Measurements from ENCODE around the gene TBX5. TPM values are rescaled to one million over a fixed set of nuclear protein-coding genes. Genes with fewer than 3 reads are reported as not detected.

TBX5 gene
- total RNA-seq, 1 donor from 2014 or later, result 8.4 TPM

- no peaks in the 10 kb centered on the region for H3K36me3 Mint-ChIP-seq
- peaks cover 21% of the 10 kb centered on the region for H3K4me1 Mint-ChIP-seq
- peaks cover 14% of the 10 kb centered on the region for H3K27me3 Mint-ChIP-seq (ENCODE audit: low read depth)
- H3K27ac Mint-ChIP-seq, result peak overlapping the region; percentile 86
- no peak for TF ChIP-seq CTCF (IDR thresholded peaks at IDR 0.05; ENCODE audit: unreplicated experiment)
- H3K9me3 Mint-ChIP-seq, result peaks cover 17% of the 10 kb centered on the region
- no peak overlapping the region for H3K4me3 Mint-ChIP-seq
- no peak for DNase-seq (ENCODE audit: low spot score in 2 of 2, unreplicated experiment in 2 of 2)
Observed at GRCh38 chr12:114335607-114336006, 70.3 kb downstream of the TBX5 start.

- Mint-ChIP-seq H3K4me1 (peaks cover 21% of the 10 kb centered on the region), H3K4me3 (no peak overlapping the region), H3K36me3 (no peaks in the 10 kb centered on the region), H3K27me3 (ENCODE audit: low read depth) (peaks cover 7% of the 10 kb centered on the region), H3K9me3 (peaks cover 21% of the 10 kb centered on the region), H3K27ac (no peak overlapping the region)
- no peak for TF ChIP-seq CTCF (IDR thresholded peaks at IDR 0.05; ENCODE audit: unreplicated experiment)
- no peak for DNase-seq (ENCODE audit: low spot score in 2 of 2, unreplicated experiment in 2 of 2)
Observed at GRCh38 chr12:114334395-114334794, 71.5 kb downstream of the TBX5 start.

- Mint-ChIP-seq H3K27me3 (ENCODE audit: low read depth) (peaks cover 22% of the 10 kb centered on the region), H3K36me3 (no peaks in the 10 kb centered on the region), H3K4me3 (no peak overlapping the region), H3K9me3 (peaks cover 14% of the 10 kb centered on the region), H3K27ac (no peak overlapping the region), H3K4me1 (peaks cover 6% of the 10 kb centered on the region)
- no peak for TF ChIP-seq CTCF (IDR thresholded peaks at IDR 0.05; ENCODE audit: unreplicated experiment)
- DNase-seq (ENCODE audit: low spot score in 2 of 2, unreplicated experiment in 2 of 2), result no peak
Observed at GRCh38 chr12:114328292-114328691, 77.7 kb downstream of the TBX5 start.

DNA sequence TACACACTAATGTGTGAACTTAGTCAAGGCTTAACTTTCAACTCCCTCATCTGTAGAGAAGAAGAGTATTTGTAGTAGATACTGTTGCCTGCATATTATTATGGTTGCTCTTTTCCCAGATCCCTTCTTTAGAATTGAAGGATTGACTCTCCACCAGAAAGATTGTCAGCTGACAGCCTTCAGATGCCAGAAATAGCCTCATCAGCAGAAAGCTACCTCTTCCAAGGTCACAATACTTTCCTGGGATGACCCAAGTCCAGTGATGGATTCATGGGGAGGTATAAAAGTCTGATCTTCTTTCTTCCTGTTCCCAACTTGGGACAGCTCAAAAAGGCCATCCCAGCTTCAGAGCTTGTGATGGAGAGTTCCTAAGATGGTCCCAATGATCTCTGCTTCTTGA lies 78.2 kb downstream of the TBX5 start:
- Mint-ChIP-seq H3K36me3 (no peaks in the 10 kb centered on the region), H3K9me3 (peaks cover 14% of the 10 kb centered on the region), H3K4me3 (no peak overlapping the region), H3K4me1 (peaks cover 6% of the 10 kb centered on the region), H3K27me3 (ENCODE audit: low read depth) (peaks cover 23% of the 10 kb centered on the region), H3K27ac (no peak overlapping the region)
- no peak for TF ChIP-seq CTCF (IDR thresholded peaks at IDR 0.05; ENCODE audit: unreplicated experiment)
- no peak for DNase-seq (ENCODE audit: low spot score in 2 of 2, unreplicated experiment in 2 of 2)

- no peak overlapping the region for H3K27ac Mint-ChIP-seq
- DNase-seq (ENCODE audit: low spot score in 2 of 2, unreplicated experiment in 2 of 2), result no peak
Observed at GRCh38 chr12:114321524-114321923, 84.4 kb downstream of the TBX5 start.

More at GRCh38 chr12:114321524-114321923, 84.4 kb downstream of the TBX5 start:
- Mint-ChIP-seq H3K36me3 (no peaks in the 10 kb centered on the region), H3K4me3 (no peak overlapping the region), H3K27me3 (ENCODE audit: low read depth) (peaks cover 18% of the 10 kb centered on the region), H3K4me1 (peaks cover 3% of the 10 kb centered on the region), H3K9me3 (peaks cover 3% of the 10 kb centered on the region)
- TF ChIP-seq CTCF (IDR thresholded peaks at IDR 0.05; ENCODE audit: unreplicated experiment), result no peak
